Astrocyte (in vitro differentiated cells and primary cell): Measurements from ENCODE around the gene NPW. TPM values are rescaled to one million over a fixed set of nuclear protein-coding genes. Genes with fewer than 3 reads are reported as not detected.

Source experiments
- DNase-seq: peaks from one replicate; pipeline ENCODE4 v3.0.0-alpha.2; 2010; ENCODE audit warnings: low read depth
- FAIRE-seq: peaks from 2 replicates; lab custom pipeline; 2011; peaks lifted over from hg19 to GRCh38; lab: Jason Lieb, UNC
- H2AFZ ChIP-seq: 2 replicates; pipeline ENCODE4 v1.6.0; 2012; ENCODE audit warnings: low read depth, low read length, inconsistent platforms
- H3K27ac ChIP-seq: 2 replicates; pipeline ENCODE4 v1.5.1; 2011; ENCODE audit warnings: low read depth, low read length, inconsistent platforms
- H3K27me3 ChIP-seq: 2 replicates; pipeline ENCODE4 v1.6.0; 2011; ENCODE audit warnings: low read length, inconsistent platforms; ENCODE audit not compliant: insufficient read depth
- H3K36me3 ChIP-seq: 2 replicates; pipeline ENCODE4 v1.5.1; 2011; ENCODE audit warnings: low read length, inconsistent platforms; ENCODE audit not compliant: insufficient read depth
- H3K4me1 ChIP-seq: 2 replicates; pipeline ENCODE4 v1.5.1; 2011; ENCODE audit warnings: low read length, inconsistent platforms; ENCODE audit not compliant: insufficient read depth
- H3K4me2 ChIP-seq: 2 replicates; pipeline ENCODE4 v1.6.0; 2012; ENCODE audit warnings: low read length, inconsistent platforms
- H3K4me3 ChIP-seq: 2 replicates; pipeline ENCODE4 v1.5.1; 2011; ENCODE audit warnings: low read depth, mild to moderate bottlenecking, low read length, inconsistent platforms; ENCODE audit not compliant: insufficient read depth
- H3K79me2 ChIP-seq: 2 replicates; pipeline ENCODE4 v1.6.0; 2012; ENCODE audit warnings: mild to moderate bottlenecking, low read length, inconsistent platforms; ENCODE audit not compliant: insufficient read depth
- H3K9ac ChIP-seq: 2 replicates; pipeline ENCODE4 v1.6.0; 2012; ENCODE audit warnings: mild to moderate bottlenecking, low read length, inconsistent platforms
- H3K9me3 ChIP-seq: 2 replicates; pipeline ENCODE4 v1.5.1; 2012; ENCODE audit warnings: low read depth, mild to moderate bottlenecking, low read length, inconsistent platforms; ENCODE audit not compliant: insufficient read depth
- H4K20me1 ChIP-seq: 2 replicates; pipeline ENCODE4 v1.6.0; 2012; ENCODE audit warnings: low read length, inconsistent platforms; ENCODE audit not compliant: insufficient read depth
- H3K27ac Mint-ChIP-seq: one replicate; pipeline ENCODE4 v1.8.0; 2021; ENCODE audit warnings: mild to moderate bottlenecking, mixed read lengths; ENCODE audit not compliant: unreplicated experiment
- H3K27me3 Mint-ChIP-seq: one replicate; pipeline ENCODE4 v1.8.0; 2021; ENCODE audit warnings: low read depth, mixed read lengths; ENCODE audit not compliant: unreplicated experiment
- H3K36me3 Mint-ChIP-seq: one replicate; pipeline ENCODE4 v1.8.0; 2021; ENCODE audit warnings: low read depth, mixed read lengths; ENCODE audit not compliant: unreplicated experiment
- H3K4me1 Mint-ChIP-seq: one replicate; pipeline ENCODE4 v1.8.0; 2021; ENCODE audit warnings: low read depth, mixed read lengths; ENCODE audit not compliant: unreplicated experiment
- H3K4me3 Mint-ChIP-seq: one replicate; pipeline ENCODE4 v1.8.0; 2021; ENCODE audit warnings: mild to moderate bottlenecking, moderate library complexity, mixed read lengths; ENCODE audit not compliant: unreplicated experiment
- H3K9me3 Mint-ChIP-seq: one replicate; pipeline ENCODE4 v1.8.0; 2021; ENCODE audit warnings: mild to moderate bottlenecking, mixed read lengths; ENCODE audit not compliant: unreplicated experiment
- EZH2 ChIP-seq: IDR thresholded peaks from 2 replicates; pipeline ENCODE4 v1.6.1; 2012; ENCODE audit warnings: mild to moderate bottlenecking, low read length, inconsistent platforms; ENCODE audit not compliant: insufficient read depth
- total RNA-seq: library from RNA; stranded (reverse); gene quantifications from 2 replicates; pipeline ENCODE4 v1.2.1, GENCODE V29; 2021
- TF ChIP-seq, protein P1 (sequence below): IDR thresholded peaks from 2 replicates; pipeline ENCODE4 v1.5.1; 2011; ENCODE audit warnings: low read depth, mild to moderate bottlenecking, inconsistent platforms, low read length, moderate library complexity; ENCODE audit not compliant: insufficient read depth

NPW gene
- total RNA-seq, 1 donor from 2014 or later = 2.1 TPM

DNA sequence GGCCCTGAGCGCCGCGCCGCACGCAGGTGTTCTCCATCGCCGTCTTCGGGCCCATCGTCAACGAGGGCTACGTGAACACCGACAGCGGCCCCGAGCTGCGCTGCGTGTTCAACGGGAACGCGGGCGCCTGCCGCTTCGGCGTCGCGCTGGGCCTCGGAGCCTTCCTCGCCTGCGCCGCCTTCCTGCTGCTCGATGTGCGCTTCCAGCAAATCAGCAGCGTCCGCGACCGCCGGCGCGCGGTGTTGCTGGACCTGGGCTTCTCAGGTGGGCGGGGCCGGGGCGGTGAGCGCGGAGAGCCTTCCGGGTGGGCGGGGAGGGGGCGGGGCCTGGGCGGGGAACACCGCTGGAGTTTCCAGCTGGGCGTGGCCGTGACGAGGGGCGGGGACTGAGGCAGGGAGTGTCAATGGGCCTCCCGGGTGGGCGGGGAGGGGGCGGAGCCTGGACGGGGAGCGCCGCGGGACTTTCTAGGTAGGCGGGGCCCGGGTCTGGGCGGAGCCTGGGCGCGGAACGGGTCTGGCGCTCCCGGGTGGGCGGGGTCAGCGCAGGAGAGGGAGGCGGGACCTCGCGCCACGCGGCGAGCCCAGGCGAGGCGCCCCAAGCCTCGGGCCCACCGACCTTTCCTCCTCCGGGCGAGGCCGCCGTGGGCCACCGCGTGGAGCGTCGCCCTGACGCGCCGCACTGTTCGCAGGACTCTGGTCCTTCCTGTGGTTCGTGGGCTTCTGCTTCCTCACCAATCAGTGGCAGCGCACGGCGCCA, 27.5 kb upstream of the NPW start:
- TF ChIP-seq, protein P1, sequence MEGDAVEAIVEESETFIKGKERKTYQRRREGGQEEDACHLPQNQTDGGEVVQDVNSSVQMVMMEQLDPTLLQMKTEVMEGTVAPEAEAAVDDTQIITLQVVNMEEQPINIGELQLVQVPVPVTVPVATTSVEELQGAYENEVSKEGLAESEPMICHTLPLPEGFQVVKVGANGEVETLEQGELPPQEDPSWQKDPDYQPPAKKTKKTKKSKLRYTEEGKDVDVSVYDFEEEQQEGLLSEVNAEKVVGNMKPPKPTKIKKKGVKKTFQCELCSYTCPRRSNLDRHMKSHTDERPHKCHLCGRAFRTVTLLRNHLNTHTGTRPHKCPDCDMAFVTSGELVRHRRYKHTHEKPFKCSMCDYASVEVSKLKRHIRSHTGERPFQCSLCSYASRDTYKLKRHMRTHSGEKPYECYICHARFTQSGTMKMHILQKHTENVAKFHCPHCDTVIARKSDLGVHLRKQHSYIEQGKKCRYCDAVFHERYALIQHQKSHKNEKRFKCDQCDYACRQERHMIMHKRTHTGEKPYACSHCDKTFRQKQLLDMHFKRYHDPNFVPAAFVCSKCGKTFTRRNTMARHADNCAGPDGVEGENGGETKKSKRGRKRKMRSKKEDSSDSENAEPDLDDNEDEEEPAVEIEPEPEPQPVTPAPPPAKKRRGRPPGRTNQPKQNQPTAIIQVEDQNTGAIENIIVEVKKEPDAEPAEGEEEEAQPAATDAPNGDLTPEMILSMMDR = no peak
- no peak for TF ChIP-seq EZH2
- no peak for FAIRE-seq
- DNase-seq = peak; percentile 53
- H3K27ac Mint-ChIP-seq = no peak overlapping the region
- no peaks in the 10 kb centered on the region for H3K4me1 Mint-ChIP-seq
- Histone ChIP-seq H3K4me1 (peaks cover 13% of the 10 kb centered on the region), H3K4me2 (peak overlapping the region; percentile 77), H3K4me3 (no peak overlapping the region), H3K27me3 (peaks cover 25% of the 10 kb centered on the region), H3K36me3 (peaks cover under 1% of the 10 kb centered on the region), H4K20me1 (peaks cover 6% of the 10 kb centered on the region), H3K27ac (no peak overlapping the region), H3K9ac (no peak overlapping the region), H3K79me2 (no peaks in the 10 kb centered on the region), H2AFZ (peak overlapping the region; percentile 94), H3K9me3 (peaks cover 3% of the 10 kb centered on the region)
- no peak overlapping the region for H3K4me3 Mint-ChIP-seq
- H3K27me3 Mint-ChIP-seq = peaks cover 17% of the 10 kb centered on the region
- H3K9me3 Mint-ChIP-seq = no peaks in the 10 kb centered on the region
- peaks cover 2% of the 10 kb centered on the region for H3K36me3 Mint-ChIP-seq

DNA sequence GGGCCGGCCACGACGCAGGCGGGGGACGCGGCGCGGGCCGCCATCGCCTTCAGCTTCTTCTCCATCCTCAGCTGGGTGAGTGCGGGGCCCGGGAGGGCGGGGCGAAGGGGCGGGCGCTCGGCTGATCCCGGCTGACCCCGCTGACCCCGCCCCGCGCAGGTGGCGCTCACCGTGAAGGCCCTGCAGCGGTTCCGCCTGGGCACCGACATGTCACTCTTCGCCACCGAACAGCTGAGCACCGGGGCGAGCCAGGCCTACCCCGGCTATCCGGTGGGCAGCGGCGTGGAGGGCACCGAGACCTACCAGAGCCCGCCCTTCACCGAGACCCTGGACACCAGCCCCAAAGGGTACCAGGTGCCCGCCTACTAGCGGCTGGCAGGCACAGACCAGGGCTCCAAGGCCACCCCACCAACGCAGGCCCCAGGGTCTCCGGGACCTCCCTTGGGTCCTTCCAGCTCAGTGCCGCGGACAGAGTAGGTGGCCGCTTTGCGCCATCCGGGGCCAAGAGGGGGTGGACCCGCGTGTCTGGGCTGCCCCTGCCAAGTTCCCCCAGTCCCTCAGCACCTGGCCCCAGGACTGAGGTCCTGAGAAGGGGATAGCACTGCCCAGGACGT, 26.8 kb upstream of the NPW start:
- H3K79me2 ChIP-seq = no peaks in the 10 kb centered on the region
- H3K36me3 ChIP-seq = peaks cover 6% of the 10 kb centered on the region
- Mint-ChIP-seq H3K4me3 (no peak overlapping the region), H3K9me3 (no peaks in the 10 kb centered on the region), H3K4me1 (peaks cover 2% of the 10 kb centered on the region), H3K27ac (no peak overlapping the region), H3K36me3 (peaks cover 7% of the 10 kb centered on the region), H3K27me3 (peaks cover 17% of the 10 kb centered on the region)
- no peak overlapping the region for H3K27ac ChIP-seq
- peaks cover 25% of the 10 kb centered on the region for H3K27me3 ChIP-seq
- H3K4me3 ChIP-seq = no peak overlapping the region
- H3K9ac ChIP-seq = no peak overlapping the region
- H3K4me1 ChIP-seq = peaks cover 13% of the 10 kb centered on the region
- peaks cover 3% of the 10 kb centered on the region for H3K9me3 ChIP-seq
- peaks cover 12% of the 10 kb centered on the region for H4K20me1 ChIP-seq
- H2AFZ ChIP-seq = peak overlapping the region; percentile 94
- DNase-seq (no peak), FAIRE-seq (no peak)
- H3K4me2 ChIP-seq = peak overlapping the region; percentile 55
- no peak for TF ChIP-seq EZH2
- TF ChIP-seq, protein P1 = no peak

DNA sequence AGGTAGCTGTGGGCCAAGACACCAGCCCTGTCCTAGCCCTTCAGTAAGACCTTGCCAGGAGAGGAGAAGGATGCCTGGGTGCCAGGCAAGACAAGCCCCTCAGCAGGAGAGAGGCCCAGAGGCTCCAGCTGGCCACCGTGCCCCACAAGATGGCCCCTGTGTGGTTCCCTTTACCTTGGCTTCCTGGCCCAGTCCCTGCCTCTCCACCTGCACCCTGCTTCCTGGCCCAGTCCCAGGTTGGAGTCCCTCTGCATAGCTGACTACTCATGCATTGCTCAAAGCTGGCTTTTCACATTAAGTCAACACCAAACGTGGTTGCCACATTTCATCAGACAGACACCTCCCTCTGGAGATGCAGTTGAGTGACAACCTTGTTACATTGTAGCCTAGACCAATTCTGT, 25.9 kb upstream of the NPW start:
- H3K4me1 Mint-ChIP-seq = peaks cover 2% of the 10 kb centered on the region
- peaks cover 25% of the 10 kb centered on the region for H3K27me3 ChIP-seq
- no peak overlapping the region for H3K27ac ChIP-seq
- H3K36me3 ChIP-seq = peaks cover 6% of the 10 kb centered on the region
- H3K27me3 Mint-ChIP-seq = peaks cover 14% of the 10 kb centered on the region
- peaks cover 3% of the 10 kb centered on the region for H3K9me3 ChIP-seq
- no peak overlapping the region for H3K4me3 Mint-ChIP-seq
- no peaks in the 10 kb centered on the region for H3K79me2 ChIP-seq
- H2AFZ ChIP-seq = no peak overlapping the region
- no peak for TF ChIP-seq EZH2
- TF ChIP-seq, protein P1 = no peak
- H3K9ac ChIP-seq = no peak overlapping the region
- H3K27ac Mint-ChIP-seq = no peak overlapping the region
- H3K4me1 ChIP-seq = peaks cover 16% of the 10 kb centered on the region
- no peaks in the 10 kb centered on the region for H3K9me3 Mint-ChIP-seq
- H3K36me3 Mint-ChIP-seq = peaks cover 8% of the 10 kb centered on the region
- no peak overlapping the region for H3K4me2 ChIP-seq
- H3K4me3 ChIP-seq = no peak overlapping the region
- DNase-seq (no peak), FAIRE-seq (no peak)
- peaks cover 16% of the 10 kb centered on the region for H4K20me1 ChIP-seq
